GM21360 (cell line): ENCODE data around the gene MAB21L3.

Experiments
- ATAC-seq: cut with Tn5 transposase; IDR thresholded peaks from one replicate; pipeline ENCODE4 v1.9.1; 2021; ENCODE audit warnings: mild to moderate bottlenecking, moderate library complexity; ENCODE audit not compliant: unreplicated experiment

Gene MAB21L3

GRCh38 chr1:116163533-116163932 is 52.3 kb downstream of the MAB21L3 start:
- ATAC-seq: no peak

GRCh38 chr1:116164150-116164549 is 53.0 kb downstream of the MAB21L3 start:
- ATAC-seq: no peak

- no peak for ATAC-seq
Measured at GRCh38 chr1:116164604-116165368, 53.6 kb downstream of the MAB21L3 start.

GRCh38 chr1:116165572-116165971 is 54.4 kb downstream of the MAB21L3 start:
- no peak for ATAC-seq

- no peak for ATAC-seq
Measured at GRCh38 chr1:116166011-116166571, 54.9 kb downstream of the MAB21L3 start.

GRCh38 chr1:116166655-116167054 is 55.5 kb downstream of the MAB21L3 start:
- no peak for ATAC-seq

GRCh38 chr1:116167625-116168276 is 56.6 kb downstream of the MAB21L3 start:
- no peak for ATAC-seq

- peak; percentile 89 for ATAC-seq
Measured at GRCh38 chr1:116168277-116169032, 57.3 kb downstream of the MAB21L3 start.

GRCh38 chr1:116169898-116170297 is 58.7 kb downstream of the MAB21L3 start:
- no peak for ATAC-seq

GRCh38 chr1:116170721-116171589 is 59.8 kb downstream of the MAB21L3 start:
- no peak for ATAC-seq

- ATAC-seq: no peak
Measured at GRCh38 chr1:116172666-116173065, 61.5 kb downstream of the MAB21L3 start.

GRCh38 chr1:116175611-116176010 is 64.4 kb downstream of the MAB21L3 start:
- ATAC-seq: no peak

GRCh38 chr1:116176306-116176789 is 65.1 kb downstream of the MAB21L3 start:
- no peak for ATAC-seq

GRCh38 chr1:116177861-116178260 is 66.7 kb downstream of the MAB21L3 start:
- ATAC-seq: no peak

GRCh38 chr1:116178837-116179236 is 67.6 kb downstream of the MAB21L3 start:
- no peak for ATAC-seq

GRCh38 chr1:116179419-116179818 is 68.2 kb downstream of the MAB21L3 start:
- ATAC-seq: no peak

GRCh38 chr1:116179964-116180363 is 68.8 kb downstream of the MAB21L3 start:
- ATAC-seq: no peak

GRCh38 chr1:116182019-116182714 is 71.0 kb downstream of the MAB21L3 start:
- no peak for ATAC-seq
